Stimulated activated CD4-positive, alpha-beta T cell treated with anti-CD3 and anti-CD28 coated beads, Interleukin-15, amount 100 ng/mL, for 48 hours (primary cell): ENCODE data around the gene ROCK2.

ENCODE experiments used
- DNase-seq, 2 donors: peaks; one replicate each; pipeline ENCODE4 v3.0.0-alpha.2; 2020; ENCODE audit warnings: low read depth in 2 of 2

ROCK2 gene

GRCh38 chr2:11367170-11367730 is 22.8 kb upstream of the ROCK2 start:
- no peak for DNase-seq

DNA sequence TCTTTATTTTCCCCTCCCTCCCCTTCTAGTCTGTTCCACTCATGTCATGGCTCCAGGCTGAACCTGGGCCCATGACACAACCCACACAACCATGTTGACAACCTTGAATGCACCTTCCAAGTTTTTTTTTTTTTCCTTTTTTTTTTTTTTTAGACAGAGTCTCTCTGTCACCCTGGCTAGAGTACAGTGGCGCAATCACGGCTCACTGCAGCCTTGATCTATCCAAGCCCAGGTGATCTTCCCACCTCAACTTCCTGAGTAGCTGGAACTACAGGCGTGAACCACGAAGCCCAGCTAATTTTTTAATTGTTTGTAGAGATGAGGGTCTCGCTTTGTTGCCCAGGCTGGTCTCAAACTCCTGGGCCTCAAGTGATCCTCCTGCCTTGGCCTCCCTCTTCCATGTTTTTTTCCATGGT is 21.9 kb upstream of the ROCK2 start:
- DNase-seq = no peak

DNA sequence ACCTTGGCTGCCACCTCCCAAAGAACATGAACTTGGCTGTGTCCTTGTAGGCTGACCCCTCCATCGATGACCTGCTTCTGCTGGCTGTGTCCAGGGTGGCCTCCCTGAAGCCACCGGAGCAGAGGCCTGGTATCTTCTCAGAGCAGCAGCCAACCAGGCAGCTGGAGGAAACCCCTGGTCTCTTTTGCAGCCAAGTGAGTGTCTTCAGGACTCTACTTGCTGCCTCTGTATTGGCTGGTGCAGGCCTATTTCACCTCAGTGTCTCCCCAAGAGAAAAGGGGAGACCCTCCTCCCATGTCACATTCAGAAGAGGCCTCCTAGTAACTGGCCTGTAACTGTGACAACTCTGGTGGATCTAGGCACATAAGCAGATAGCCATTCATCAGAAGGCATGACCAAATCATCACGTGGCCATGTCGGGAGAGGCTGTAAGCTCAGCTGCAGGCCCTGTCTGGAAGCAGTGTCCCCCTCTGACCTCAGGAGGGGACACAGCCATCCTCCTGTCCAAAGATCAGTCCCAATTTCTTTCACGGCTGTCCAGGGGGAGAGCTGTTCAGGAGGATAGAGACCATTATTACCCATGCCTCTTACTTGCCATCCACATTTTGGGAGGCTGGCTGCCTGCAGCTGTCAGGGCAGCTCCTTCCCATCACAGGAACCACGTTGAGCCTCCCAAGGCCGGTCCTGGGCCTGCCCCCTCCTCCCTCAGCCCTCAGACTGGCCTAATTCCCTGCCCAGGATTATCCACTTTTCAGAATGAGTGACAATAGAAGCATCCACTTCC is 20.9 kb upstream of the ROCK2 start:
- DNase-seq = no peak

DNA sequence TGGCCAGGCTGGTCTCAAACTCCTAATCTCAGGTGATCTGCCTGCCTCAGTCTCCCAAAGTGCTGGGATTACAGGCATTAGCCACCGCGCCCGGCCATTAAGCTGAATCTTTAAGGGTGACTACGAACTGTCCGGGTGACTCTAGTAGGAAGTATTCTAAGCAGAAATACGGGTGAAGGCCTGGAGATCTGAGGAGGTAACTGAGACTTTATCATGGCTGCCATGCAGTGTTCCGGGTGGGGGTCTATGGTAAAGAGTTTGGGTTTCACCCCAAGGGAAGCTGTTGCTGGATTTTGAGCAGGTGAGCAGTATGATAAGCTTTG is 20.1 kb upstream of the ROCK2 start:
- no peak for DNase-seq

- DNase-seq = no peak
Observed at GRCh38 chr2:11363868-11364564, 19.6 kb upstream of the ROCK2 start.

DNA sequence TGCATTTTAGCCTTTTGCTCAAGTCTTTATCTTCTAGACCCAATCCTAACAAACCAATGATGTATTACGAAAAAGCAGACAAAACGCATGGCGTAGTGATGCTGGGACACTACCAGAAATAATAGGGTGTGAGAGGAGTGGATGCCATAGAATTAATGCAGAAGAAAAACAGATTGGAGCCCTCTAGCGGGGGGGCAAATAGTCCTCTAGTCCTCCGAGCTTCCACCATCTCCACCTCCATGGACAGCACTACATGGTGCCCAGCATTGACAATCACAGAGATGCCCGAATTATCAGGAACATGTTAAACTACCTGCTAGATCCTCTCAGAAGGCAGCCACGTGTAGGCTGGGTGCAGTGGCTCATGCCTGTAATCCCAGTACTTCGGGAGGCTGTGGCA is 15.4 kb upstream of the ROCK2 start:
- no peak for DNase-seq

GRCh38 chr2:11357428-11357972 is 13.1 kb upstream of the ROCK2 start:
- DNase-seq = no peak

DNA sequence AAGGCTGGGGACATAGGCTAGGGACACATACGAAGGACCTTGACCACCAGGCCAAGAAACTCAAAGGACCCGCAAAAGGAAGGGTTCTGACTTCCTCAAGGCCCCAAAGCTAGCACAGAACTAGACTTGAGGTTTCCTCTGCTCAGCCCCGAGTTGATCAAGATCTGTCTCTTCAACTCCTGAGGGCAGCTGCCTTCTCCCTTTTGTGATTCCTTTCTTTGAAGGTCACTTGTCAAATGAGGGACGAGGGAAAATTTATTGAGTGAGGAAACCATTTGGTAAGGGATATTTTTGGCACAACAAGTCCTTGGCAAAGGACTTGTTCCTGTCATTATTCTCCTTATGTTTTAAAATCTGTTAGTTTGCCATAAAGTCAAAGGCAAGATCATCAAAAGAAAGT is 12.3 kb upstream of the ROCK2 start:
- no peak for DNase-seq

DNA sequence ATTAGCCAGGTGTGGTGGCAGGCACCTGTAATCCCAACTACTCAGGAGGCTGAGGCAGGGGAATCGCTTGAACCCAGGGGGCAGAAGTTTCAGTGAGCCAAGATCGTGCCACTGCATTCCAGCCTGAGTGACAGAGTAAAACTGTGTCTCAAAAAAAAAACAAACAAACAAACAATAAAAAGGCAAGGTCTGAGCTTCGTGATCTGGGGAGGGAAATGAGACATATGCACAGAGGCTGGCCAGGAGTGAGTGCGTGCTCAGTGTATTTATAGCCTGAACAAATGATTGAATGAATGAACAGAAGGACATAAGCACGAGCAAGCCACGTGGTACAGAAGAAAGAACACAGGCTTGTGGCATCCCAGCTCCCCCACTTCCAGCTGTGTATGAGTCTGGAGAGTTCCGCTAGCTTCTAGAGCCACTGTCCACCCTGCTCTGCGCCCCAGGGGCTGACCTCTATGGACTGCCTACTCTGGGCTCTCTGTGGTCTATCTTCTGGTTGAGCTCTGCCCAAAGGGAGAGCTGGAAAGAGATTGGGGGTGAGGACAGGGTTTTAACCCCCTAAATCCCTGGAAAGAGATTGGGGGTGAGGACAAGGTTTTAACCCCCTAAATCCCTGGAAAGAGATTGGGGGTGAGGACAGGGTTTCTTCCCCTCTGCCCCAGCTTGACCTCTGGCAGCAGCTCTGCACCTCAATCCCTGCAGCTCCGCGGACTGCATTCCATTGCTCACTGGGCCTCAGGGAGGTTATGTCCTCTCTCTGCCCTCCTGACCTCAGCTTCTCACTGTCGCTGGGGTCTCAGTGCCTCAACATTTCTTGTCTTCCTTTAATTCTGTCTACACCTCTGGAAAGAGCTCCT is 11.0 kb upstream of the ROCK2 start:
- DNase-seq = no peak

DNA sequence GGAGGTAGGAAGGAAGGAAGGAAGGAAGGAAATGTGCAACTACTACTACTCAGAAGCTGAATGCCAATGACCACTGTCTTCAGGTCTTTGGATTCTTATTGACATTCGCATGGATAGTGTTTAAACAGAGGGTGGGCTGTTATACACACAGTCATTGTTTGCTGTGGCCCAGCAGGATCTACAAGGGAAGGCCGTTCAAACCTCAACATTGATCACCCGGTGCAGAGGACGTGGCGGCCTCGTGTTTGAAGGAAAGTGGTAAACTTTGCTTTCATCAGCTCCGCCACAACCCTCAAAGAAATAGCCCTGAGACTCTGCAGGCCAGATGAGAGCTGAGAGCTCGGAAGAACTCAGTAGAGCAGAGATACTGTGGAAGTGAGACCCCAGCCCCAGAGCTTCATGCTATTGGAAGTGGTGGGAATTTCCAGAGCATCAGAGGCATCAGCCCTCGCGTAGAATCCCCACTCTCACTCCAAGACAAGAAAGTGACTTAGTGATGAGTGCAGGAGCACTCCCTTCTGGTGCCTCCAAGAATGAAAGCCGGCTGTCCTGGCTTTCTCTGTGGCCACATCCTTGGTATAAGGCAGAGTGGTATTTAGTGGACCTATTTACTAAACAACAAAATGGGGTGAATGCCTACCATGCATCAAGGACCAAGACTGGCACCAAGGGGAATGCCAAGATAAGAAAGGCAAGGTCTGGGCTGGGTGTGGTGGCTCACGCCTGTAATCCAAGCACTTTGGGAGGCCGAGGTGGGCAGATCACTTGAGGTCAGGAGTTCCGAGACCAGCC is 10.1 kb upstream of the ROCK2 start:
- DNase-seq = no peak

DNA sequence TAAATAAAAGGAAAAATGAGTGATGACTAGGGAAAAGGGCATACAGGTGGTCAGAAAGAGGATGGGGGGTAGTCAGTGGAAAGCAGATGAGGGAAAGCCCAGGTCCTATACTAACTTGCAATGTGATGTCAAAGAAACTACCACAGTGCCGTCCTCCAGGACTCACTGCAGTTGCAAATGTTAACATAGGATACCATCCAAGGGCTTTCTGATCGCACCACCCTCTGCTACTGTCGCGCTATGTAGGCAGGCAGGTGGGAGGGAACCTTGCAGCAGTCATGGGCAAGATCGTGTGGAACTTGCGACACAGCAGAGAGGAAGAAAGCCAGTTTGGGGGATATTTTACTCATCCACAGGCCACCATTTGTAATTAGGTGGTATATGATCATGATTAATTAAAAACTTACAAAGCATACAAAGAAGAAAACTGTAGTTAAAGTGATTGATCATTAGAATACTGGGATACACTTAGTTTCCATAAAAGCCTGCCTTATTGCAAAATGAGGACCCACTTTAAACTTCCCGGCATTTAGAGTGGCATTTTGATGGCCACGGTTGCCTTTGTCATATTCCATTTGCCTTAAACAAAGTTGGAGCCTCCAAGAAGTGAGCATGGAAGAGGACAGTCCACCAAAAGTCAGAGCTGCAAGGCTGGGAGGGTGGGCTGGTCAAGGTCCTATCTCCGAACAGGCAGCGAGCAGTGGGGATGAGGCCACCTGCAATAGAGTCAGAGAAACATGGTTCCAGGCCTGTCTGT is 8.5 kb upstream of the ROCK2 start:
- DNase-seq = no peak

DNA sequence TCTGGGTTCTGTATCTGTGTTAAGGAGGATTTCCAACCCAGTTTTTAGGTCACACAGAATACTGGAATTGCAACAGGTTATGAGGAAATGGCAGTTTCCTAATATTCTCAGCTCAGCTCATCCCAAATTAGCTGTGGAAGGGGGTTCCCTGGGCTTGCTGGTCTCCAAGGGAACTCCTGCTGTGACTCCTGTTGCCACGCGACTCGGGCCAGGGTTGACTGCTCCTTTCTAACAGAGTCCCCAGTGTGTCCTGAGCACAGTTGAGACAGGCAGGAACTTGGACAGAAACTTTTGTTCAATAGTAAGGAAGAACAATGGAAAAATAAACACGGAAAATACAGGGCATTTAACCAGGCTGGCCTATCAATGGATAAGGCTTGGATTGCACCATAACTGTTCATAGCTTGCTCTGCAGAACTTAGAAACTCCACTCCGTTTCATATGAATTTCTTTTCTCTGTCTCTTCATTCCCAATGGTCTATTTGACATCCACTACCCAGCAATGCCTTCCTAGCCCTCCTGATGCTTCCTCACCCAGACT is 3.8 kb upstream of the ROCK2 start:
- DNase-seq = no peak

DNA sequence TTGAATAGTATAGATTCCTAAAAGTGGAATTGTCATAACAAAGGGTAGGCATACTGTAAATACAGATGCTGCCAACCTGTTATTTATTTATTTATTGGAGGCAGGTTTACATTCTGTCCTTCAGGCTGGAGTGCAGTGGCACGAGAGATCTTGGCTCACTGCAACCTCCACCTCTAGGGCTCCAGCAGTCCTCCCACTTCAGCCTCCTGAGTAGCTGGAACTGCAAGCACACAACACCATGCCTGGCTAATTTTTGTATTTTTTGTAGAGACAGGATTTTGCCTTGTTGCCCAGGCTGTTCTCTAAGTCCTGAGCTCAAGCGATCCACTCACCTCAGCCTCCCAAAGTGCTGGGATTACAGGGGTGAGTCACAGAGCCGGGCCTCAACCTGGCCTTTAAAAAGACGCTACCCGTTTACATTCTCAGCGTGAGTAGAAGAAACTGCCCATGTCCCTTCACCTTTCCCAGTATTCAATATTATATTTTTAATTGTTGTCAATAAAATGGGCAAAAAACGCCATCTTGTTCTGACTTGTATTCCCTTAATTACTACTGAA is 3.0 kb upstream of the ROCK2 start:
- DNase-seq = no peak

- no peak for DNase-seq
Observed at GRCh38 chr2:11346023-11346482, 1.6 kb upstream of the ROCK2 start.

DNA sequence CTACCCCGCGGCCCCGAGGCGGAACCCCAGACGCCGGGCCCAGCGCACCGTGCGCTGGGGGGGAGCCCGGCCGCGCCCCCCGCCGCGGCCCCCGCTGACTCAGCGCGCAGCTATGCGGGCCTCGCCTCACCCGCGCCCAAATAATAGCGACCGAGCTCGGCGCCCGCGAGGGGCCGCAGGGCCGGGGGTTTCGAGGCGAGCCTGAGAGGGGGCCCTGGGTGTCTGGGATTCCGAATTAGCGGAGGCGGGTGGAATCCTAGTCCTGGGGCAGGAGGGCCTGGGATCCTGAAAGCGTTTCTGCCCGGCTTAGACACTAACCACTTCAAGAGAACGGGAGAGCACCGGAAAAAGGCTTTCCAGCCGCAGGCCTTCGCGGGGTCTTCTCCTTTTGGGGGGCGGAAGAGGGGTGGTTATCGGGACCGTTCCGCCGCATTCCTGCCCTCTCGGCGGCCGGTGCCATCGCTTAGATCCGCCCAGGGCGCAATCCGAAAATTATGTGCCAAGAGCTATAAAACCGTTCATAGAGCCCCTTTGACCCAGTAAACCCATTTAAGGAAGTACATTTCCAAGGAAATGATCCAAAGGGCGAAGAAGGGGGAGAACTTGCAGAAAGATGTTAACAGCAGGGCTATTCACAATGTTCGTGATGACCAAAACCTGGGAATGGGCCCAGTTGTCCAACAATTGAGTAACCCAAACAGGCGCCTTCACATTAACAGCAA is 681 bp upstream of the ROCK2 start:
- peak in 1 of 2 donors; percentile 2 for DNase-seq

DNA sequence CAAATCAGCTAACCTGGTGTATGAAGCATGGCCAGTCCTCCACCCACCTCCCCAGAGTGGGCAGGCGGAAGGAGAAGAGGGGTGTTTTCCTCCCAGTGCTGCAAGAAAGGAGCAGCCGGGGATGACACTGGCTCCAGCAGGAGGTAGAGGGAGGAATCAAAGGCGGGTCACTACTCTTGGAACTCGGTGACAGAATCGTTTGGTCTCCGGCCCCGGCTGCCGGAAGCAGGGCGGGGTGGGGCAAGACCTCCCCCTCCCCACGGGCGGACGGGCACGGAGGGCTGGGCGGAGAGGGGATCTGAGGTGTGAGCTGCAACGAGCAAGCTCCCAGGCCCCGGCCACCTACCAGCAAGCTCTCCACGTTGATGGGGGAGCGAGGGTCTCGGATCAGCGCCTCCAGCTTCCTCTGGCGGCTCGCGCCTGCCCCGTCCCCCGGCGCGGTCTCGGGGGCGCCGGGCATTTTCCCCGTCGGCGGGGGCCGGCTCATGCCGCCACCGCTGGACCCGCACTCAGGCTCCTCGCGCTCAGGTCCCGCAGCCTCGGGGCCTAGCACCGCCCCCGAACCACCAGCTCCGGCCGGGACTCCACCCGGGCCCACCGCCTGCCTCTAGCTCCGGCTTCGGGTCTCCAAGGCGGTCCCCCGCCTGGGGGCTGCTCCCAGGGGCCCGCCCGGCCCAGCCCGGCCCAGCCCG is 640 bp downstream of the ROCK2 start:
- DNase-seq = peak; percentile 2 to 12

GRCh38 chr2:11343368-11343649 is 1.1 kb downstream of the ROCK2 start:
- DNase-seq = no peak

- no peak for DNase-seq
Observed at GRCh38 chr2:11342551-11343367, 1.7 kb downstream of the ROCK2 start.
